ENCODE results near the gene GALNT15.
A peak's percentile ranks its signal among the peaks of the same experiment; 100 is the strongest.

The GALNT15 gene

GRCh38 chr3:16229681-16230080 is 55.2 kb downstream of the GALNT15 start:
- DNase-seq (ENCODE audit: low read depth), result no peak

- DNase-seq (ENCODE audit: low read depth), result no peak
These were observed 57.5 kb downstream of the GALNT15 start for GRCh38 chr3:16231983-16232382.

GRCh38 chr3:16233806-16234205 is 59.3 kb downstream of the GALNT15 start:
- DNase-seq (ENCODE audit: low read depth), result no peak

- DNase-seq (ENCODE audit: low read depth), result no peak
These were observed 59.8 kb downstream of the GALNT15 start for GRCh38 chr3:16234281-16234680.

- DNase-seq (ENCODE audit: low read depth), result no peak
These were observed 61.7 kb downstream of the GALNT15 start for GRCh38 chr3:16236030-16236639.

GRCh38 chr3:16236856-16237393 is 62.4 kb downstream of the GALNT15 start:
- no peak for DNase-seq (ENCODE audit: low read depth)

- no peak for DNase-seq (ENCODE audit: low read depth)
These were observed 64.7 kb downstream of the GALNT15 start for GRCh38 chr3:16239086-16239770.

- DNase-seq (ENCODE audit: low read depth), result no peak
These were observed 65.3 kb downstream of the GALNT15 start for GRCh38 chr3:16239780-16240179.

GRCh38 chr3:16240229-16241023 is 65.9 kb downstream of the GALNT15 start:
- DNase-seq (ENCODE audit: low read depth), result no peak

- DNase-seq (ENCODE audit: low read depth), result no peak
These were observed 66.7 kb downstream of the GALNT15 start for GRCh38 chr3:16241225-16241624.

GRCh38 chr3:16242177-16242576 is 67.7 kb downstream of the GALNT15 start:
- no peak for DNase-seq (ENCODE audit: low read depth)

GRCh38 chr3:16243706-16244490 is 69.4 kb downstream of the GALNT15 start:
- DNase-seq (ENCODE audit: low read depth), result no peak

- no peak for DNase-seq (ENCODE audit: low read depth)
These were observed 71.1 kb downstream of the GALNT15 start for GRCh38 chr3:16245609-16246008.

GRCh38 chr3:16247282-16248061 is 73.0 kb downstream of the GALNT15 start:
- peak; percentile 73 for DNase-seq (ENCODE audit: low read depth)

GRCh38 chr3:16248556-16248955 is 74.1 kb downstream of the GALNT15 start:
- DNase-seq (ENCODE audit: low read depth), result no peak

- DNase-seq (ENCODE audit: low read depth), result no peak
These were observed 74.9 kb downstream of the GALNT15 start for GRCh38 chr3:16249336-16249735.

- no peak for DNase-seq (ENCODE audit: low read depth)
These were observed 75.4 kb downstream of the GALNT15 start for GRCh38 chr3:16249886-16250285.

- DNase-seq (ENCODE audit: low read depth), result no peak
These were observed 77.0 kb downstream of the GALNT15 start for GRCh38 chr3:16251316-16252085.

- DNase-seq (ENCODE audit: low read depth), result no peak
These were observed 77.9 kb downstream of the GALNT15 start for GRCh38 chr3:16252243-16252978.

- DNase-seq (ENCODE audit: low read depth), result no peak
These were observed 78.5 kb downstream of the GALNT15 start for GRCh38 chr3:16252988-16253387.
